Measurements from ENCODE around the gene STAC.

Gene STAC

GRCh38 chr3:36393563-36393962 lies 13.3 kb downstream of the STAC start:
- peak; percentile 26 for DNase-seq (ENCODE audit: low read depth)
- no peak overlapping the region for H3K4me3 ChIP-seq (replicated peaks; ENCODE audit: low read depth, low read length)
- TF ChIP-seq, protein P1, sequence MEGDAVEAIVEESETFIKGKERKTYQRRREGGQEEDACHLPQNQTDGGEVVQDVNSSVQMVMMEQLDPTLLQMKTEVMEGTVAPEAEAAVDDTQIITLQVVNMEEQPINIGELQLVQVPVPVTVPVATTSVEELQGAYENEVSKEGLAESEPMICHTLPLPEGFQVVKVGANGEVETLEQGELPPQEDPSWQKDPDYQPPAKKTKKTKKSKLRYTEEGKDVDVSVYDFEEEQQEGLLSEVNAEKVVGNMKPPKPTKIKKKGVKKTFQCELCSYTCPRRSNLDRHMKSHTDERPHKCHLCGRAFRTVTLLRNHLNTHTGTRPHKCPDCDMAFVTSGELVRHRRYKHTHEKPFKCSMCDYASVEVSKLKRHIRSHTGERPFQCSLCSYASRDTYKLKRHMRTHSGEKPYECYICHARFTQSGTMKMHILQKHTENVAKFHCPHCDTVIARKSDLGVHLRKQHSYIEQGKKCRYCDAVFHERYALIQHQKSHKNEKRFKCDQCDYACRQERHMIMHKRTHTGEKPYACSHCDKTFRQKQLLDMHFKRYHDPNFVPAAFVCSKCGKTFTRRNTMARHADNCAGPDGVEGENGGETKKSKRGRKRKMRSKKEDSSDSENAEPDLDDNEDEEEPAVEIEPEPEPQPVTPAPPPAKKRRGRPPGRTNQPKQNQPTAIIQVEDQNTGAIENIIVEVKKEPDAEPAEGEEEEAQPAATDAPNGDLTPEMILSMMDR (IDR thresholded peaks at IDR 0.05; ENCODE audit: low read length, missing control alignments): no peak

DNA sequence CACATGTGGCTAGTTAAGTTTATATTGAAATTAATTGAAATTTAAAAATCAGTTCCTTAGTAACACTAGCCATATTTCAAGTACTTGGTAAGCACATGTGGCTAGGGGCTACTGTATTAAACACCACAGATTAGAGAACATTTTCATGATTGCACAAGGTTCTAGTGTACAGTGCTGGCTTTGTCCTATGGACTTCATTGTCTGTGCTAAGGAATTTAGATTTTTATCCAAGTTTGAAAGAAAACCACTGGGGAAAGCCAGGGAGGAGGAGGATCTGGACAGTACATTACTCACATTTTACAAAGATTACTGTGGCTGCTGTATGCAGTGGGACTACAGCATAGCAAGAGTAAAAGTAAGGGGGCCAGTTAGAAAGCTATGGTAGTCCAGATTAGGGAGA lies 13.9 kb downstream of the STAC start:
- H3K4me3 ChIP-seq (replicated peaks; ENCODE audit: low read depth, low read length): no peak overlapping the region
- TF ChIP-seq, protein P1 (IDR thresholded peaks at IDR 0.05; ENCODE audit: low read length, missing control alignments): no peak
- peak; percentile 74 for DNase-seq (ENCODE audit: low read depth)

- TF ChIP-seq, protein P1 (IDR thresholded peaks at IDR 0.05; ENCODE audit: low read length, missing control alignments): no peak
- no peak for DNase-seq (ENCODE audit: low read depth)
- H3K4me3 ChIP-seq (replicated peaks; ENCODE audit: low read depth, low read length): no peak overlapping the region
Observed at GRCh38 chr3:36397841-36398240, 17.5 kb downstream of the STAC start.

DNA sequence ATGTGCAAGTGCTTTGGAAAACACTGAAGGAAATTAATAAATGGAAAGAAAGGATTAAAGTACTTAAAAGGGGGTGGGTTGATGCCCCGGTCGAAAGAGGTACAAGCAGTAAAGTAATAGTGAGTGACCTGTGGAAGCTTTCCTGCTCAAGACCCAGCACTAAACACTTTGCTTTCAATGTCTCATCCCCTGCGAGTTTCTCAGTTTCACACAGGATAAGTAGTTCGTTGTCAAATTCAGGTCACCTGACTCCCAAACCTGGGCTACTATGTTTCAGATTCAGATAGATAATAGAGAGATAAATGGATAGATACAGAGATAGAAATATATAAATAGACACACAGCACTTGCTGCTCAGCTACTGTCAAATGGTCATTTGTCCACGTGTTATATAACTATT lies 19.6 kb downstream of the STAC start:
- TF ChIP-seq, protein P1 (IDR thresholded peaks at IDR 0.05; ENCODE audit: low read length, missing control alignments): no peak
- no peak for DNase-seq (ENCODE audit: low read depth)
- H3K4me3 ChIP-seq (replicated peaks; ENCODE audit: low read depth, low read length): no peak overlapping the region

DNA sequence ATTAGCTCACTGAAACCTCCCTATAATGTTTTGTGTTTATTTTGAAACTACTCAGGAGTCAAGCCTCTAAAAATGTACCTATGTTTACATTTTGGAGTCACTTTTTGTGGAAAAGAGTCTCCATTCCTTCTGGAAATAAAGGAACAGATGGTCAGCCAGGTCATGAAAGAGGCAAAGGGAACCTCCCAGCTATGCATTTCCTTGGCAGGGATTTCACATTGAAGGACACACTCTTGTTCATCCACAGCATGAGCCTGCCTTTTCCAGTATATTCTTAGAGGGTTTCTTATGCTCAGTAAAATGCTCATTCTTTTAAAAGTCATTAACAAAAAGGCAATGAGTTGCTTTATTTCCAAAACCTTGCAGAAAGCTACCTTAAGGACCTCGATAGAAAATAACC lies 20.8 kb downstream of the STAC start:
- TF ChIP-seq, protein P1 (IDR thresholded peaks at IDR 0.05; ENCODE audit: low read length, missing control alignments): no peak
- DNase-seq (ENCODE audit: low read depth): no peak
- H3K4me3 ChIP-seq (replicated peaks; ENCODE audit: low read depth, low read length): no peak overlapping the region

GRCh38 chr3:36403661-36404060 lies 23.4 kb downstream of the STAC start:
- no peak overlapping the region for H3K4me3 ChIP-seq (replicated peaks; ENCODE audit: low read depth, low read length)
- no peak for DNase-seq (ENCODE audit: low read depth)
- TF ChIP-seq, protein P1 (IDR thresholded peaks at IDR 0.05; ENCODE audit: low read length, missing control alignments): no peak

GRCh38 chr3:36405190-36405589 lies 24.9 kb downstream of the STAC start:
- H3K4me3 ChIP-seq (replicated peaks; ENCODE audit: low read depth, low read length): no peak overlapping the region
- TF ChIP-seq, protein P1 (IDR thresholded peaks at IDR 0.05; ENCODE audit: low read length, missing control alignments): no peak
- no peak for DNase-seq (ENCODE audit: low read depth)
